GM12891 (cell line): ENCODE results near the gene CDCA7.

Source experiments
- POLR2A ChIP-seq: IDR thresholded peaks from 2 replicates; pipeline ENCODE4 v1.6.1; 2011; ENCODE audit warnings: low read depth, low read length, control low read depth
- POLR2AphosphoS5 ChIP-seq: IDR thresholded peaks from 2 replicates; pipeline ENCODE4 v1.6.1; 2011; ENCODE audit warnings: low read depth, low read length, control low read depth
- TAF1 ChIP-seq: IDR thresholded peaks from 2 replicates; pipeline ENCODE4 v1.6.1; 2011; ENCODE audit warnings: low read depth, low read length, control low read depth

DNA sequence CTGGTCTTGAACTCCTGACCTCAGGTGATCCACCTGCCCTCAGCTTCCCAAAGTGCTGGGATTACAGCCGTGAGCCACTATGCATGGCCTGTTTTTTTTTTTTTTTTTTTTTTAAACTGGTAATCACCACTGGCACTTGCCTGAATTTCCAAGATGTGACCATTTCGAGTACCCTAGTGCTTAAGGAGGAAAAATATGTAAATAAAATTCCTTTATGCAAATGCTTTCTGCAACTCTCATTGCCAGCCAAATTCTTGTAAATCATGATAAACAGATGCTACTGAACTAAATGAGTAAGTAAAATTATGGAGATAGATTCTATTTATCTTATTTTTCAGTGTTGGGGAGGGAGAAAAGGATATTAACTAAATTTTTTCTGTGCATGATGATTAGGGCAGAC lies 18.6 kb downstream of the CDCA7 start:
- no peak for TF ChIP-seq POLR2A
- no peak for TF ChIP-seq TAF1
- TF ChIP-seq POLR2AphosphoS5 = no peak
